ENCODE data around the gene PDGFA.

PDGFA gene

GRCh38 chr7:461453-462172 lies 58.0 kb downstream of the PDGFA start:
- TF ChIP-seq CTCF (IDR thresholded peaks at IDR 0.05; ENCODE audit: control insufficient read depth, extremely low read depth, insufficient read depth) = no peak
- no peak overlapping the region for H3K4me3 ChIP-seq (ENCODE audit: low read depth, low read length)
- DNase-seq (ENCODE audit: low read depth) = no peak

DNA sequence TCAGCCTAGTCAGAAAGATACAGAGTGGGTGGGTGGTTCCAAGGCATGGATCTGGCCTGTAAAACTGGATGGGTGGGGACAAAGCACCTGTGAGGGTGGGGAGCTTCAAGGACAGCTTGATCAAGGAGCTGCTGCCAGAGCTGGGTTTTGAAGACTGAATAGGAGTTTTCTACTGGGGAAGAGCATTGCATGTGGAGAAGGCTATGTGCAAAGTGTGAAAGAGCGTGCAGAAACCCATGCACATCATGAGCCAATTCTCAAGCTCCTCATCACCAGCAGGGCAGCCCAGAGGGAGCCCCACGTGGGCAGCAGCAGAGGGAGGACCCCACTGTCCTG lies 58.6 kb downstream of the PDGFA start:
- no peak overlapping the region for H3K4me3 ChIP-seq (ENCODE audit: low read depth, low read length)
- TF ChIP-seq CTCF (IDR thresholded peaks at IDR 0.05; ENCODE audit: control insufficient read depth, extremely low read depth, insufficient read depth) = no peak
- DNase-seq (ENCODE audit: low read depth) = no peak

- no peak for TF ChIP-seq CTCF (IDR thresholded peaks at IDR 0.05; ENCODE audit: control insufficient read depth, extremely low read depth, insufficient read depth)
- DNase-seq (ENCODE audit: low read depth) = no peak
- H3K4me3 ChIP-seq (ENCODE audit: low read depth, low read length) = no peak overlapping the region
Measured at GRCh38 chr7:460374-461116, 59.1 kb downstream of the PDGFA start.

GRCh38 chr7:459584-460373 lies 59.9 kb downstream of the PDGFA start:
- TF ChIP-seq CTCF (IDR thresholded peaks at IDR 0.05; ENCODE audit: control insufficient read depth, extremely low read depth, insufficient read depth) = no peak
- no peak for DNase-seq (ENCODE audit: low read depth)

GRCh38 chr7:458511-459245 lies 61.0 kb downstream of the PDGFA start:
- H3K4me3 ChIP-seq (ENCODE audit: low read depth, low read length) = no peak overlapping the region
- no peak for DNase-seq (ENCODE audit: low read depth)
- TF ChIP-seq CTCF (IDR thresholded peaks at IDR 0.05; ENCODE audit: control insufficient read depth, extremely low read depth, insufficient read depth) = no peak

More at GRCh38 chr7:459584-460373, 59.9 kb downstream of the PDGFA start:
- H3K4me3 ChIP-seq (ENCODE audit: low read depth, low read length) = no peak overlapping the region

GRCh38 chr7:457814-458510 lies 61.7 kb downstream of the PDGFA start:
- no peak for DNase-seq (ENCODE audit: low read depth)

More at GRCh38 chr7:457814-458510, 61.7 kb downstream of the PDGFA start:
- no peak overlapping the region for H3K4me3 ChIP-seq (ENCODE audit: low read depth, low read length)
- no peak for TF ChIP-seq CTCF (IDR thresholded peaks at IDR 0.05; ENCODE audit: control insufficient read depth, extremely low read depth, insufficient read depth)
